K562 (cell line): ENCODE results near the gene RBP7. TPM values are rescaled to one million over a fixed set of nuclear protein-coding genes. Genes with fewer than 3 reads are reported as not detected.

Source experiments
- BRF1 ChIP-seq: IDR thresholded peaks from 3 replicates; pipeline ENCODE4 v1.6.1; 2011; ENCODE audit warnings: borderline replicate concordance, mild to moderate bottlenecking; ENCODE audit not compliant: insufficient read length; ENCODE audit errors: extremely low read depth
- CUX1 ChIP-seq: fragments of 200-800 bp; sonication (Bioruptor generic); IDR thresholded peaks from 2 replicates; pipeline ENCODE4 v1.6.1; 2016; ENCODE audit warnings: missing genetic modification characterization, missing compliant biosample characterization
- FOXO4 ChIP-seq: fragments of 450-650 bp; formaldehyde crosslinking; IDR thresholded peaks from 2 replicates; pipeline ENCODE4 v1.4.0; 2020; ENCODE audit warnings: mild to moderate bottlenecking, moderate library complexity
- FOXP1 ChIP-seq: sonication (generic); formaldehyde crosslinking; IDR thresholded peaks from 2 replicates; pipeline ENCODE4 v1.8.0; 2022; ENCODE audit warnings: mild to moderate bottlenecking, missing genetic modification reagents
- FUS ChIP-seq: fragments of 200-400 bp; formaldehyde crosslinking; optimal IDR thresholded peaks from 2 replicates; pipeline ENCODE3; 2017; ENCODE audit warnings: low read depth, low read length
- KLF16 ChIP-seq: IDR thresholded peaks from 2 replicates; pipeline ENCODE4 v1.6.1; 2016; ENCODE audit warnings: antibody characterized with exemption
- MAZ ChIP-seq, 2 experiments: fragments of 450-650 bp in 1 of 2; sonication (generic) in 1 of 2; formaldehyde crosslinking; IDR thresholded peaks in 1 of 2; conservative IDR thresholded peaks in 1 of 2; 2 replicates each; pipeline versions ENCODE4 v1.4.0 to v1.5.0; 2020; ENCODE audit warnings: mild to moderate bottlenecking in 1 of 2, missing genetic modification reagents in 1 of 2
- MTA1 ChIP-seq: fragments of 450-650 bp; IDR thresholded peaks from 2 replicates; pipeline ENCODE4 v1.6.1; 2017; ENCODE audit warnings: borderline replicate concordance
- RFX7 ChIP-seq: fragments of 250-450 bp; sonication (Bioruptor Pico); IDR thresholded peaks from 2 replicates; pipeline ENCODE4 v1.5.1; 2021; ENCODE audit warnings: mild to moderate bottlenecking
- SRSF3 ChIP-seq: fragments of 200-400 bp; formaldehyde crosslinking; IDR thresholded peaks from 2 replicates; pipeline ENCODE4 v1.6.1; 2016; ENCODE audit warnings: mild to moderate bottlenecking, low read length, moderate library complexity; ENCODE audit not compliant: insufficient read depth
- STAT5B ChIP-seq: fragments of 250-450 bp; sonication (Bioruptor Pico); IDR thresholded peaks from 2 replicates; pipeline ENCODE4 v1.8.0; 2021; ENCODE audit warnings: mild to moderate bottlenecking, inconsistent platforms
- TBL1XR1 ChIP-seq, 2 experiments: IDR thresholded peaks; 2 replicates each; pipeline ENCODE4 v1.6.1; 2012; ENCODE audit warnings: improper control_type of control experiment in 2 of 2, low read length in 2 of 2, mild to moderate bottlenecking in 1 of 2
- THRA ChIP-seq: fragments of 450-650 bp; IDR thresholded peaks from 2 replicates; pipeline ENCODE4 v1.6.1; 2017; ENCODE audit warnings: mild to moderate bottlenecking, moderate library complexity
- VEZF1 ChIP-seq: fragments of 200-800 bp; sonication (Bioruptor generic); IDR thresholded peaks from 2 replicates; pipeline ENCODE4 v1.6.1; 2017; ENCODE audit warnings: missing genetic modification characterization, missing compliant biosample characterization
- XRCC4 ChIP-seq: IDR thresholded peaks from one replicate; pipeline ENCODE4 v1.6.1; 2011; ENCODE audit not compliant: insufficient read depth, insufficient read length; ENCODE audit errors: extremely low read depth
- ZNF263 ChIP-seq: sonication (generic); formaldehyde crosslinking; IDR thresholded peaks from 2 replicates; pipeline ENCODE4 v1.8.0; 2022; ENCODE audit warnings: mild to moderate bottlenecking, missing genetic modification reagents, borderline replicate concordance
- ZNF655 ChIP-seq: fragments of 250-450 bp; sonication (Bioruptor Pico); IDR thresholded peaks from 2 replicates; pipeline ENCODE4 v1.5.0; 2021
- ZNF830 ChIP-seq: fragments of 250-450 bp; sonication (Bioruptor Pico); IDR thresholded peaks from 2 replicates; pipeline ENCODE4 v1.5.0; 2021; ENCODE audit warnings: mild to moderate bottlenecking
- polyA plus RNA-seq, 8 experiments: library from polyadenylated mRNA; depleted of rRNA in 4 of 8; stranded (reverse) in 5 of 8; unstranded in 3 of 8; fragments of >200 nt; fragmentation: Nextera tagmentation in 2 of 8; fragmentation: Illumina TruSeq in 1 of 8; extraction: Ambion mirVana in 2 of 8; extraction: Trizol in 1 of 8; gene quantifications; 2 replicates each; pipeline versions ENCODE4 v1.2.1 to v1.2.3, GENCODE V29; 2011 to 2014; ENCODE audit warnings: inconsistent platforms in 1 of 8, missing spikeins in 1 of 8
- total RNA-seq, 7 experiments: library from RNA; depleted of rRNA in 6 of 7; stranded (reverse); fragments of >200 nt in 6 of 7; fragmentation: Illumina TruSeq in 2 of 7; extraction: Trizol in 2 of 7; gene quantifications; 2 replicates each; pipeline versions ENCODE4 v1.2.1 to v1.2.3, GENCODE V29; 2011 to 2021; ENCODE audit warnings: low replicate concordance in 1 of 7

RBP7 gene
- total and polyA plus RNA-seq, 9 of the 15 experiments (the other 6 are each of a cell fraction or from before 2014, with no cell fraction given), result not detected

- no peak for TF ChIP-seq VEZF1 (CRISPR knock-in tag)
- no peak for TF ChIP-seq ZNF655 (CRISPR knock-in tag)
- no peak for TF ChIP-seq MAZ (CRISPR knock-in tag; conservative IDR thresholded peaks at IDR 0.05 in 1 of 2, IDR thresholded peaks at IDR 0.05 in 1 of 2)
- no peak for TF ChIP-seq STAT5B (CRISPR knock-in tag)
- no peak for TF ChIP-seq TBL1XR1 (IDR thresholded peaks at IDR 0.05; ENCODE audit: low read length in 2 of 2)
- TF ChIP-seq FUS, result no peak
- no peak for TF ChIP-seq FOXO4 (CRISPR knock-in tag)
- TF ChIP-seq ZNF263 (CRISPR knock-in tag), result peak; percentile 77; the same call in 1 of the 2 replicates
- TF ChIP-seq BRF1, result no peak
- TF ChIP-seq RFX7 (CRISPR knock-in tag), result 0 out of 2 replicates have a peak, but pooled peaks have one; percentile 7
- TF ChIP-seq SRSF3, result no peak
- TF ChIP-seq THRA, result no peak
- TF ChIP-seq KLF16, result no peak
- no peak for TF ChIP-seq ZNF830
- no peak for TF ChIP-seq XRCC4
- no peak for TF ChIP-seq CUX1 (CRISPR knock-in tag)
- TF ChIP-seq MTA1, result no peak
- peak; percentile 72; the same call in 1 of the 2 replicates for TF ChIP-seq FOXP1 (CRISPR knock-in tag)
These were observed 36.4 kb downstream of the RBP7 start (continued) for GRCh38 chr1:10033359-10033845.
